Neural progenitor cell (in vitro differentiated cells): ENCODE data around the gene ZNF496. TPM values are rescaled to one million over a fixed set of nuclear protein-coding genes. Genes with fewer than 3 reads are reported as not detected.
"Not testable (repeated sequence)": the region's sequence is repeated elsewhere in the genome, so short reads cannot be mapped to it uniquely, and the experiment has no call there.

Experiments used
- DNase-seq: peaks from one replicate; pipeline ENCODE4 v3.0.0-alpha.2; 2016; ENCODE audit warnings: low spot score
- H2AFZ ChIP-seq: fragments of 200-600 bp; sonication (generic); replicated peaks from 2 replicates; pipeline ENCODE4 v1.6.1; 2016; ENCODE audit warnings: antibody characterized with exemption
- H3F3A ChIP-seq: fragments of 200-600 bp; sonication (generic); 2 replicates; pipeline ENCODE4 v1.6.1; 2016; ENCODE audit warnings: antibody characterized with exemption, low read depth
- H3K27ac ChIP-seq: fragments of 200-600 bp; sonication (generic); 2 replicates; pipeline ENCODE4 v1.5.1; 2016; ENCODE audit warnings: mild to moderate bottlenecking
- H3K27me3 ChIP-seq: fragments of 200-600 bp; sonication (generic); 2 replicates; pipeline ENCODE4 v1.6.1; 2016; ENCODE audit warnings: mild to moderate bottlenecking, moderate library complexity
- H3K36me3 ChIP-seq: fragments of 200-600 bp; sonication (generic); 2 replicates; pipeline ENCODE4 v1.5.1; 2016
- H3K4me1 ChIP-seq: fragments of 200-600 bp; sonication (generic); 2 replicates; pipeline ENCODE4 v1.6.1; 2016; ENCODE audit warnings: mixed run types
- H3K4me2 ChIP-seq: fragments of 200-600 bp; sonication (generic); 2 replicates; pipeline ENCODE4 v1.6.1; 2016
- H3K4me3 ChIP-seq: fragments of 200-600 bp; sonication (generic); 2 replicates; pipeline ENCODE4 v1.5.1; 2016
- H3K79me2 ChIP-seq: fragments of 200-600 bp; sonication (generic); 2 replicates; pipeline ENCODE4 v1.6.1; 2016; ENCODE audit warnings: low read depth
- H3K9ac ChIP-seq: fragments of 200-600 bp; sonication (generic); 2 replicates; pipeline ENCODE4 v1.6.1; 2016
- H3K9me3 ChIP-seq: fragments of 200-600 bp; sonication (generic); 2 replicates; pipeline ENCODE4 v1.5.1; 2016; ENCODE audit warnings: low read depth
- H4K20me1 ChIP-seq: fragments of 200-600 bp; sonication (generic); 2 replicates; pipeline ENCODE4 v1.6.1; 2016; ENCODE audit warnings: low read depth
- H3K27ac Mint-ChIP-seq: 3 replicates; pipeline ENCODE4 v1.8.0; 2021; ENCODE audit warnings: mixed read lengths
- H3K27me3 Mint-ChIP-seq: 2 replicates; pipeline ENCODE4 v1.8.0; 2022; ENCODE audit warnings: low read depth, mild to moderate bottlenecking, inconsistent platforms, moderate library complexity, mixed read lengths; ENCODE audit not compliant: insufficient read depth
- H3K36me3 Mint-ChIP-seq: 3 replicates; pipeline ENCODE4 v1.8.0; 2021; ENCODE audit warnings: mixed read lengths
- H3K4me1 Mint-ChIP-seq: 3 replicates; pipeline ENCODE4 v1.8.0; 2021; ENCODE audit warnings: mixed read lengths
- H3K4me3 Mint-ChIP-seq: 3 replicates; pipeline ENCODE4 v1.8.0; 2021; ENCODE audit warnings: mild to moderate bottlenecking, moderate library complexity, mixed read lengths
- H3K9me3 Mint-ChIP-seq: 3 replicates; pipeline ENCODE4 v1.8.0; 2020; ENCODE audit warnings: mixed read lengths
- EZH2 ChIP-seq: fragments of 200-600 bp; sonication (generic); IDR thresholded peaks from 2 replicates; pipeline ENCODE4 v1.6.1; 2017; ENCODE audit warnings: antibody characterized with exemption, mild to moderate bottlenecking, moderate library complexity
- EZH2phosphoT487 ChIP-seq: fragments of 200-600 bp; sonication (generic); IDR thresholded peaks from 2 replicates; pipeline ENCODE4 v1.6.1; 2017; ENCODE audit warnings: antibody characterized with exemption
- total RNA-seq: library from RNA; depleted of rRNA; stranded (reverse); fragments of >200 nt; gene quantifications from 2 replicates; pipeline ENCODE4 v1.2.3, GENCODE V29; 2015; ENCODE audit warnings: low replicate concordance
- TF ChIP-seq, protein P1 (sequence below): fragments of 200-600 bp; sonication (generic); IDR thresholded peaks from 2 replicates; pipeline ENCODE4 v1.5.1; 2017; ENCODE audit warnings: antibody characterized with exemption, mild to moderate bottlenecking

Gene ZNF496
- total RNA-seq, 1 donor from 2014 or later = 30.1 TPM

DNA sequence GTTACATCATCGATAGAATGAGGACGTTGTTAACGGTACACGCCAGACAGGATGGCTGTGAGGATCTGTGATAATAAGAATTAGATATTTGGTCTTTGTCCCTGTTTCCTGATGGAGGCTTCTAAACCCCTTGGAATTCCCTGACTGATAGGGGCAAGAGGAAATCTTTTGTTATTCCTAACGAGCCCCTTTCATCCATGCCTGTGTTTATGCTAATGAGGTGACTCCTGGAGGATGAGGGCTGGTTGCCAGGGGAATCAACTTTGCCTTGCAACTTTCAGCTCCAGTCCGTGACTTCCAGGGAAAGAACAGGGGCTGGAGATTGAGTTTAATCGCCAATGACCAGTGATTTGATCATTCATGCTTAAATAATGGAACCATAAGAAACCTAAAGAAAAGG lies 45.0 kb upstream of the ZNF496 start:
- peaks cover 46% of the 10 kb centered on the region for H3K4me1 Mint-ChIP-seq
- peak overlapping the region; percentile 78 for H3K4me3 Mint-ChIP-seq
- peak overlapping the region; percentile 99 for H3K27ac Mint-ChIP-seq
- Histone ChIP-seq H4K20me1 (no peaks in the 10 kb centered on the region), H3K9me3 (no peaks in the 10 kb centered on the region), H3K27me3 (peaks cover 18% of the 10 kb centered on the region), H2AFZ (peak overlapping the region; percentile 14), H3K36me3 (no peaks in the 10 kb centered on the region), H3K79me2 (no peaks in the 10 kb centered on the region), H3F3A (peaks cover 31% of the 10 kb centered on the region), H3K27ac (no peak overlapping the region), H3K4me2 (peak overlapping the region; percentile 73), H3K4me3 (peak overlapping the region; percentile 23), H3K4me1 (peaks cover 23% of the 10 kb centered on the region), H3K9ac (no peak overlapping the region)
- H3K27me3 Mint-ChIP-seq = peaks cover 14% of the 10 kb centered on the region
- DNase-seq = peak; percentile 86
- H3K9me3 Mint-ChIP-seq = peaks cover 32% of the 10 kb centered on the region
- H3K36me3 Mint-ChIP-seq = peaks cover 12% of the 10 kb centered on the region
- TF ChIP-seq EZH2 (no peak), EZH2phosphoT487 (no peak)
- TF ChIP-seq, protein P1, sequence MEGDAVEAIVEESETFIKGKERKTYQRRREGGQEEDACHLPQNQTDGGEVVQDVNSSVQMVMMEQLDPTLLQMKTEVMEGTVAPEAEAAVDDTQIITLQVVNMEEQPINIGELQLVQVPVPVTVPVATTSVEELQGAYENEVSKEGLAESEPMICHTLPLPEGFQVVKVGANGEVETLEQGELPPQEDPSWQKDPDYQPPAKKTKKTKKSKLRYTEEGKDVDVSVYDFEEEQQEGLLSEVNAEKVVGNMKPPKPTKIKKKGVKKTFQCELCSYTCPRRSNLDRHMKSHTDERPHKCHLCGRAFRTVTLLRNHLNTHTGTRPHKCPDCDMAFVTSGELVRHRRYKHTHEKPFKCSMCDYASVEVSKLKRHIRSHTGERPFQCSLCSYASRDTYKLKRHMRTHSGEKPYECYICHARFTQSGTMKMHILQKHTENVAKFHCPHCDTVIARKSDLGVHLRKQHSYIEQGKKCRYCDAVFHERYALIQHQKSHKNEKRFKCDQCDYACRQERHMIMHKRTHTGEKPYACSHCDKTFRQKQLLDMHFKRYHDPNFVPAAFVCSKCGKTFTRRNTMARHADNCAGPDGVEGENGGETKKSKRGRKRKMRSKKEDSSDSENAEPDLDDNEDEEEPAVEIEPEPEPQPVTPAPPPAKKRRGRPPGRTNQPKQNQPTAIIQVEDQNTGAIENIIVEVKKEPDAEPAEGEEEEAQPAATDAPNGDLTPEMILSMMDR = no peak

DNA sequence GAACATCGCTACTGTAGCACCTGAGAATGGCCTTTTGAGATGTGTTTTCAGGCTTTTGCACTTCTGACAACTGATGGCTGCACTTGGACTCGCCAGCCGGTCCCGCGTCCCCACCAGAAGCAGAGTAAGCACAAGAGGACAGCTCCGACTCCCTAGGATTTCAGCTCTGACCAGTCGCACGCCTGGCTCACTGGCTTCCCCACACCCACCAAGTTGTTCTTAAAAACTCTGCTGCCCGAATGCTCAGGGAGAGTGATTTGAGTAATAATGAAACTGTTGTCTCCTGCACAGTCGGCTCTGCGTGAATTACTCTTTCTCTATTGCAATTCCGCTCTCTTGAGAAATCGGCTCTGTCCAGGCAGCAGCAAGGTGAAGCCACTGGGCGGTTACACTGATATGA lies 44.1 kb upstream of the ZNF496 start:
- Mint-ChIP-seq H3K4me3 (no peak overlapping the region), H3K27me3 (peaks cover 14% of the 10 kb centered on the region), H3K36me3 (peaks cover 12% of the 10 kb centered on the region), H3K4me1 (peaks cover 49% of the 10 kb centered on the region), H3K9me3 (peaks cover 32% of the 10 kb centered on the region), H3K27ac (peak overlapping the region; percentile 93)
- H3K9me3 ChIP-seq = no peaks in the 10 kb centered on the region
- no peaks in the 10 kb centered on the region for H3K36me3 ChIP-seq
- peaks cover 34% of the 10 kb centered on the region for H3F3A ChIP-seq
- no peaks in the 10 kb centered on the region for H3K79me2 ChIP-seq
- peak overlapping the region; percentile 23 for H3K4me3 ChIP-seq
- peak overlapping the region; percentile 73 for H3K4me2 ChIP-seq
- no peak overlapping the region for H3K9ac ChIP-seq
- TF ChIP-seq, protein P1 = no peak
- TF ChIP-seq EZH2 (no peak), EZH2phosphoT487 (no peak)
- H3K27me3 ChIP-seq = peaks cover 18% of the 10 kb centered on the region
- H3K27ac ChIP-seq = no peak overlapping the region
- no peaks in the 10 kb centered on the region for H4K20me1 ChIP-seq
- peak; percentile 29 for DNase-seq
- peaks cover 23% of the 10 kb centered on the region for H3K4me1 ChIP-seq
- peak overlapping the region; percentile 26 for H2AFZ ChIP-seq

DNA sequence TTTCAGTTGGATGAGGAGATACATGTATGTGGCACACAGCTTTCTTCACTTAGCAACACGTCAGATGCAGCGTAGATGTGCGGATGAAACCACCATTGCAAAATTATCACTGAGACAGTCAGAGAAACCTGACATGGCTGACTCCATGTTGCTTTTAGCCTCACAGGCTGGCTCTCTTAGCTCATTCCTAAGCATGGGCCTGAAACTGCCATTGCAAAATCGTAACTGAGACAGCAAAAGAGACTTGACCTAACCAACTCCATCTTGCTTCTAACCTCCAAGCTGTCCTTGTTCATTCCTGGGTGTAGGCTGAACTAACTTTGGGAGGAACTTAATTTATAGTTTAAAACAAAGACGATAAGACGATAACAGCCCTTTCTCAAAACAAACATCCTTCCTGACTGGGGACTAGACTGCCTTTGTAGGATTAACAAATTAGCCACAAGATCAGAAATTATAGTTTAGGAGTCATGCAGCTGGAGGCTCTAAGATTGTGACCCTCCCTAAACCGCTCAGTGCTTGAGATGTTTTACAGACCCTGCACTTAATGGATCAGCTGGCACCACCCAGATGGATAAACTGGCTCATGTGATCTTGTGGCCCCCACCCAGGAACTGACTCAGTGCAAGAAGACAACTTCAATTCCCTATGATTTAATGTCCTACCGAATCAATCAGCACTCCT lies 43.1 kb upstream of the ZNF496 start:
- H3K4me1 Mint-ChIP-seq = peaks cover 49% of the 10 kb centered on the region
- peaks cover 28% of the 10 kb centered on the region for H3K9me3 Mint-ChIP-seq
- peaks cover 18% of the 10 kb centered on the region for H3K27me3 ChIP-seq
- H3K4me1 ChIP-seq = peaks cover 23% of the 10 kb centered on the region
- peaks cover 12% of the 10 kb centered on the region for H3K36me3 Mint-ChIP-seq
- H2AFZ ChIP-seq = peak overlapping the region; percentile 26
- not testable (repeated sequence) for H4K20me1 ChIP-seq, H3K4me3 ChIP-seq, DNase-seq, H3K36me3 ChIP-seq, H3K27ac ChIP-seq, H3K9ac ChIP-seq, H3K79me2 ChIP-seq, H3K9me3 ChIP-seq
- peak overlapping the region; percentile 73 for H3K4me2 ChIP-seq
- H3F3A ChIP-seq = peaks cover 34% of the 10 kb centered on the region
- peaks cover 14% of the 10 kb centered on the region for H3K27me3 Mint-ChIP-seq
- H3K4me3 Mint-ChIP-seq = peak overlapping the region; percentile 24
- peak overlapping the region; percentile 93 for H3K27ac Mint-ChIP-seq

DNA sequence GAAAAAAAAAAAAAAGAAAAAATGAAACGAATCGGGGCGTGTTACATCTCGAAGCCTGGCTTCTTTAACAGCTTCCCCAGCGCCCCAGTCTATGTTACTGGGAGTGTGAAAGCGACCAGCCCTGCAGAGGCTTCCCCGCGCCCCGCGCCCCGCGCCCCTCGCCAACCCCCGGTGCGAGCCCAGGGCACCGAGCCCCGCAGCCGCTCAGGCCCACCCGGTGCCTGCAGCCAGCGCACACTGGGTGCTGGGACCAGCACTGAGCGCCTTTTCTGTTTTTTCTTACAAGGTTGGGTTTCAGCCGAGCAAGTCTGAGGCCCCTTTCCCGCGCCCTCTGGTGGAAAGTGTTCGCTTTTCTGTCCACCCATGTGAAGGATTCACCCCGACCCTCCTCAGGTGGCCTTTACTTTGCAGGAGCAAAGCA lies 42.1 kb upstream of the ZNF496 start:
- no peak overlapping the region for H3K4me2 ChIP-seq
- TF ChIP-seq, protein P1 = peak; percentile 54
- no peak for TF ChIP-seq EZH2phosphoT487

More for the DNA sequence above, 42.1 kb upstream of the ZNF496 start:
- Histone ChIP-seq H2AFZ (no peak overlapping the region), H3K9me3 (no peaks in the 10 kb centered on the region), H3K9ac (no peak overlapping the region), H3K4me3 (no peak overlapping the region), H3K27ac (no peak overlapping the region), H3K27me3 (peaks cover 18% of the 10 kb centered on the region), H3K79me2 (no peaks in the 10 kb centered on the region), H3K4me1 (peaks cover 23% of the 10 kb centered on the region), H4K20me1 (no peaks in the 10 kb centered on the region), H3K36me3 (no peaks in the 10 kb centered on the region), H3F3A (peaks cover 34% of the 10 kb centered on the region)
- Mint-ChIP-seq H3K36me3 (peaks cover 10% of the 10 kb centered on the region), H3K9me3 (peaks cover 22% of the 10 kb centered on the region), H3K27ac (no peak overlapping the region), H3K4me3 (no peak overlapping the region), H3K4me1 (peaks cover 47% of the 10 kb centered on the region), H3K27me3 (peaks cover 14% of the 10 kb centered on the region)
- peak; percentile 67 for DNase-seq
